IMR-90 (cell line): ENCODE measurements around the gene PGBD5. TPM values are rescaled to one million over a fixed set of nuclear protein-coding genes. Genes with fewer than 3 reads are reported as not detected.

ENCODE experiments used
- ATAC-seq: fragments of 200-7000 bp; cut with Tn5 transposase; 2 replicates; pipeline ENCODE4 v1.9.1; 2020; ENCODE audit warnings: low read depth, mild to moderate bottlenecking, moderate library complexity
- BruUV-seq: library from RNA; stranded (reverse); fragments of 400-500 nt; replicated peaks from 2 replicates; lab custom pipeline; 2021; lab: Mats Ljungman, UMichigan
- CTCF ChIA-PET: fragments of 300-600 bp; formaldehyde crosslinking; extraction: SDS; loops from one replicate; lab custom pipeline; 2021; ENCODE audit warnings: antibody characterized with exemption; lab: Yijun Ruan, JAX
- POLR2A ChIA-PET: fragments of 300-600 bp; sonication (Branson Sonifier 250); formaldehyde crosslinking; loops from one replicate; lab custom pipeline; 2022; ENCODE audit warnings: antibody characterized with exemption; ENCODE audit not compliant: unreplicated experiment; lab: Charles Lee
- DNase-seq: peaks from one replicate; pipeline ENCODE4 v3.0.0; 2013
- H2AFZ ChIP-seq: replicated peaks from 2 replicates; pipeline ENCODE3; 2013; ENCODE audit warnings: low read length, mild to moderate bottlenecking; ENCODE audit not compliant: poor library complexity
- H2AK5ac ChIP-seq: 2 replicates; pipeline ENCODE4 v1.6.1; 2013; ENCODE audit warnings: low read depth, low read length, inconsistent platforms
- H2AK9ac ChIP-seq: replicated peaks from 2 replicates; pipeline ENCODE3; 2013; ENCODE audit warnings: mild to moderate bottlenecking, low read depth, low read length, moderate library complexity; ENCODE audit not compliant: poor library complexity
- H2BK120ac ChIP-seq: 2 replicates; pipeline ENCODE4 v1.6.1; 2013; ENCODE audit warnings: low read depth, low read length, inconsistent platforms
- H2BK15ac ChIP-seq: 3 replicates; pipeline ENCODE4 v1.6.1; 2013; ENCODE audit warnings: low read depth, low read length, inconsistent platforms
- H2BK20ac ChIP-seq: 2 replicates; pipeline ENCODE4 v1.6.1; 2013; ENCODE audit warnings: low read depth, mild to moderate bottlenecking, inconsistent platforms, low read length, moderate library complexity
- H2BK5ac ChIP-seq: 2 replicates; pipeline ENCODE4 v1.6.1; 2013; ENCODE audit warnings: mild to moderate bottlenecking, low read depth, low read length, inconsistent platforms; ENCODE audit not compliant: poor library complexity, severe bottlenecking
- H3K14ac ChIP-seq: replicated peaks from 2 replicates; pipeline ENCODE4 v1.6.1; 2013; ENCODE audit warnings: low read depth, low read length, inconsistent platforms
- H3K18ac ChIP-seq: 2 replicates; pipeline ENCODE4 v1.6.1; 2013; ENCODE audit warnings: low read depth, low read length, control low read depth
- H3K23ac ChIP-seq: 2 replicates; pipeline ENCODE4 v1.6.1; 2013; ENCODE audit warnings: low read depth, low read length, inconsistent platforms
- H3K27ac ChIP-seq: 2 replicates; pipeline ENCODE4 v1.5.1; 2013; ENCODE audit warnings: mild to moderate bottlenecking, control low read depth, low read length; ENCODE audit not compliant: insufficient read depth
- H3K27me3 ChIP-seq: 2 replicates; pipeline ENCODE4 v1.6.1; 2013; ENCODE audit warnings: low read length; ENCODE audit not compliant: control insufficient read depth, insufficient read depth
- H3K36me3 ChIP-seq: 2 replicates; pipeline ENCODE4 v1.6.1; 2013; ENCODE audit warnings: low read length, mixed read lengths; ENCODE audit not compliant: control insufficient read depth, insufficient read depth
- H3K4ac ChIP-seq: 2 replicates; pipeline ENCODE4 v1.6.1; 2013; ENCODE audit warnings: low read depth, low read length, inconsistent platforms
- H3K4me1 ChIP-seq: 2 replicates; pipeline ENCODE4 v1.6.1; 2013; ENCODE audit warnings: low read length, mixed read lengths; ENCODE audit not compliant: control insufficient read depth, insufficient read depth
- H3K4me2 ChIP-seq: 2 replicates; pipeline ENCODE4 v1.6.1; 2013; ENCODE audit warnings: low read depth, mild to moderate bottlenecking, control low read depth, low read length, moderate library complexity
- H3K4me3 ChIP-seq: 2 replicates; pipeline ENCODE4 v1.5.1; 2013; ENCODE audit warnings: low read depth, mild to moderate bottlenecking, control low read depth, low read length, moderate library complexity; ENCODE audit not compliant: insufficient read depth
- H3K56ac ChIP-seq: 2 replicates; pipeline ENCODE4 v1.6.1; 2013; ENCODE audit warnings: low read length, inconsistent platforms; ENCODE audit not compliant: insufficient read depth; ENCODE audit errors: extremely low read depth
- H3K79me1 ChIP-seq, 2 experiments: 2 replicates each; pipeline ENCODE4 v1.6.1; 2013; ENCODE audit warnings: low read length in 2 of 2, inconsistent platforms in 1 of 2, low read depth in 1 of 2
- H3K9ac ChIP-seq: 2 replicates; pipeline ENCODE4 v1.6.1; 2013; ENCODE audit warnings: low read depth, low read length, control low read depth
- H3K9me1 ChIP-seq: 2 replicates; pipeline ENCODE4 v1.6.1; 2013; ENCODE audit warnings: low read length, inconsistent platforms; ENCODE audit not compliant: insufficient read depth
- H3K9me3 ChIP-seq: 2 replicates; pipeline ENCODE4 v1.6.1; 2013; ENCODE audit warnings: low read length; ENCODE audit not compliant: control insufficient read depth, insufficient read depth
- H4K20me1 ChIP-seq: 2 replicates; pipeline ENCODE4 v1.6.1; 2013; ENCODE audit warnings: low read length, inconsistent platforms; ENCODE audit not compliant: insufficient read depth
- H4K5ac ChIP-seq: 2 replicates; pipeline ENCODE4 v1.6.1; 2013; ENCODE audit warnings: mild to moderate bottlenecking, low read depth, low read length, control low read depth
- H4K8ac ChIP-seq, 2 experiments: 2 replicates each; pipeline ENCODE4 v1.6.1; 2013; ENCODE audit warnings: low read depth in 2 of 2, low read length in 2 of 2, control low read depth in 1 of 2, inconsistent platforms in 1 of 2
- H4K91ac ChIP-seq: 2 replicates; pipeline ENCODE4 v1.6.1; 2013; ENCODE audit warnings: low read depth, low read length, inconsistent platforms; ENCODE audit not compliant: insufficient read depth
- CHD1 ChIP-seq: IDR thresholded peaks from 2 replicates; pipeline ENCODE4 v1.6.1; 2012; ENCODE audit warnings: low read depth, low read length, improper control_type of control experiment
- FOS ChIP-seq: fragments of 150-350 bp; IDR thresholded peaks from 2 replicates; pipeline ENCODE4 v1.6.1; 2016; ENCODE audit warnings: low read depth, low read length
- MAZ ChIP-seq: IDR thresholded peaks from 2 replicates; pipeline ENCODE4 v1.6.1; 2012; ENCODE audit warnings: low read depth, mild to moderate bottlenecking, low read length, improper control_type of control experiment, moderate library complexity, borderline replicate concordance
- NFE2L2 ChIP-seq: fragments of 150-350 bp; IDR thresholded peaks from 2 replicates; pipeline ENCODE4 v1.6.1; 2016; ENCODE audit warnings: low read depth, mild to moderate bottlenecking, low read length
- POLR2A ChIP-seq: IDR thresholded peaks from 2 replicates; pipeline ENCODE4 v1.6.1; 2012; ENCODE audit warnings: mild to moderate bottlenecking, low read depth, low read length
- RAD21 ChIP-seq: IDR thresholded peaks from 2 replicates; pipeline ENCODE4 v1.6.1; 2012; ENCODE audit warnings: low read length, improper control_type of control experiment
- WGBS, 2 experiments: methylation state at CpG; one replicate each; pipeline versions ENCODE4 v1.1.5 to v1.1.7; 2013; ENCODE audit warnings: missing lambda C conversion rate in 2 of 2; ENCODE audit not compliant: insufficient read length in 1 of 2; ENCODE audit errors: extremely low coverage in 2 of 2; 5-methylcytosine and 5-hydroxymethylcytosine counted together
- dilution Hi-C: fragments of 300-500 bp; cut with HindIII; formaldehyde crosslinking; loops from one replicate; pipeline ENCODE4 v1.14.3; 2018; ENCODE audit warnings: low sequenced_read_pairs; ENCODE audit not compliant: unreplicated experiment
- in situ Hi-C: fragments of 300-500 bp; cut with MboI; formaldehyde crosslinking; loops from 3 replicates; pipeline ENCODE4 v1.14.3; 2019; ENCODE audit warnings: low sequenced_read_pairs, inconsistent platforms, mixed read lengths
- intact Hi-C: fragments of 100-400 bp; cut with micrococcal nuclease; formaldehyde crosslinking; loops from 2 replicates; pipeline ENCODE4 v1.10.0; 2022
- polyA plus RNA-seq, 3 experiments: library from polyadenylated mRNA; depleted of rRNA; stranded (reverse); fragments of >200 nt; gene quantifications; 2 replicates each; pipeline ENCODE4 v1.2.3, GENCODE V29; 2012; ENCODE audit warnings: low replicate concordance in 1 of 3
- total RNA-seq: library from RNA; depleted of rRNA; stranded (reverse); fragments of >200 nt; gene quantifications from 2 replicates; pipeline ENCODE4 v1.2.3, GENCODE V29; 2012
- TF ChIP-seq, protein P1 (sequence below): conservative IDR thresholded peaks from 2 replicates; pipeline ENCODE4 v1.5.1; 2012; ENCODE audit warnings: mild to moderate bottlenecking, low read depth, low read length, improper control_type of control experiment

The PGBD5 gene
- total and polyA plus RNA-seq, 2 of the 4 experiments (the other 2 are of a cell fraction): 0.18 to 0.36 TPM

- Histone ChIP-seq H2BK15ac (no peak overlapping the region), H3K79me1 (no peaks in the 10 kb centered on the region), H2AK5ac (no peak overlapping the region), H3K4me1 (no peaks in the 10 kb centered on the region), H3K9ac (no peak overlapping the region), H4K91ac (no peak overlapping the region), H3K27ac (no peak overlapping the region), H3K4me2 (no peak overlapping the region), H3K4me3 (no peak overlapping the region), H3K4ac (no peak overlapping the region), H2AFZ (no peak overlapping the region), H3K27me3 (no peaks in the 10 kb centered on the region), H4K8ac (no peak overlapping the region), H3K36me3 (no peaks in the 10 kb centered on the region), H3K23ac (no peak overlapping the region), H3K9me3 (no peaks in the 10 kb centered on the region), H2AK9ac (no peak overlapping the region), H3K56ac (no peak overlapping the region), H2BK5ac (no peak overlapping the region), H4K5ac (no peak overlapping the region), H3K18ac (no peak overlapping the region), H4K20me1 (no peaks in the 10 kb centered on the region), H2BK20ac (no peak overlapping the region), H3K9me1 (no peaks in the 10 kb centered on the region), H2BK120ac (no peak overlapping the region), H3K14ac (no peak overlapping the region)
- TF ChIP-seq NFE2L2 (no peak), CHD1 (no peak), FOS (no peak), POLR2A (no peak), RAD21 (no peak), MAZ (no peak)
- TF ChIP-seq, protein P1, sequence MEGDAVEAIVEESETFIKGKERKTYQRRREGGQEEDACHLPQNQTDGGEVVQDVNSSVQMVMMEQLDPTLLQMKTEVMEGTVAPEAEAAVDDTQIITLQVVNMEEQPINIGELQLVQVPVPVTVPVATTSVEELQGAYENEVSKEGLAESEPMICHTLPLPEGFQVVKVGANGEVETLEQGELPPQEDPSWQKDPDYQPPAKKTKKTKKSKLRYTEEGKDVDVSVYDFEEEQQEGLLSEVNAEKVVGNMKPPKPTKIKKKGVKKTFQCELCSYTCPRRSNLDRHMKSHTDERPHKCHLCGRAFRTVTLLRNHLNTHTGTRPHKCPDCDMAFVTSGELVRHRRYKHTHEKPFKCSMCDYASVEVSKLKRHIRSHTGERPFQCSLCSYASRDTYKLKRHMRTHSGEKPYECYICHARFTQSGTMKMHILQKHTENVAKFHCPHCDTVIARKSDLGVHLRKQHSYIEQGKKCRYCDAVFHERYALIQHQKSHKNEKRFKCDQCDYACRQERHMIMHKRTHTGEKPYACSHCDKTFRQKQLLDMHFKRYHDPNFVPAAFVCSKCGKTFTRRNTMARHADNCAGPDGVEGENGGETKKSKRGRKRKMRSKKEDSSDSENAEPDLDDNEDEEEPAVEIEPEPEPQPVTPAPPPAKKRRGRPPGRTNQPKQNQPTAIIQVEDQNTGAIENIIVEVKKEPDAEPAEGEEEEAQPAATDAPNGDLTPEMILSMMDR: no peak
- WGBS, 2 experiments: no CpG with 5 or more reads among the region's 2 CpGs
- POLR2A ChIA-PET: no interaction called here
- in situ Hi-C loops (no loop called here), dilution Hi-C loops (no loop called here), intact Hi-C loops (no loop called here)
- CTCF ChIA-PET: no interaction called here
- no peak for ATAC-seq
- DNase-seq: no peak
- BruUV-seq: no TSS peak
These were observed 17.2 kb downstream of the PGBD5 start for GRCh38 chr1:230408971-230409370.
